ENCODE measurements around the gene ADORA2B.

DNA sequence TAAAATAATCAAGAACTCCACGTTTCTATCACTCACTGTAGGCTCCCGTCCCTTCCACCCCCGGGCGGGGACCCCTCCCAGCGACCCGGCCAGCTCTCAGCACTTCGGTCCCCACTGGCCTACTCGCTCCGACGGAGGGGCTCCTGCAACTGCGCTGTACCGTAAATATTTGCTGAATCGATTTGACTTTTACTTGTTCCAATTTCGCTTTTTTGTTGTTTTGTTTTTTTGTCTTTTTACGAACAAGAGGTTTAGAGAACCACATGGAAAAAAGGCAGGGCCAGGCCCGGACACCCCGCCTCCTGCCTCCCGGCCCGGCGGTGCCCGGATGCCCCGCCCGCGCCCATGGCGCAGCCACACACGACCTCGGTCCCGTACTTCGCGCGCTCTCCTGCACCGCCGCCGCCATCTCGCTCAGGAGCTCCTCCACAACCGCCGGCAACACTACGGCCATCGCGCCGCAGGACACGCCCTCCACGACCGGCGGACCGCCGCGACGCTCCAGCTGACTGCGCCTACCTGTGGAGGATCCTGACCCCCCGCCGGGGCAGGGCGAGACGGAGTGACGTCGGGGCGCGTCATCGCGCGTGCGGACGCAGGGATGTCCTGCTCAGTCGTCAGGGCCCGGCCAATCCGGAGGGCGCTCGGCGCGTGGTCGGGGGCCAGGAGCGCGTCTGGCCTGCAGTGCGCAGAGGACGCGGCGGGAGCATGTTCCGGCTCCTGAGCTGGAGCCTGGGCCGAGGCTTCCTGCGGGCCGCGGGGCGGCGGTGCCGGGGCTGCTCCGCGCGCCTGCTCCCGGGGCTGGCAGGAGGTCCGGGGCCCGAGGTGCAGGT is 54.4 kb downstream of the ADORA2B start, which contains the start of the genes TTC19 and ZSWIM7:
- TF ChIP-seq, protein P1, sequence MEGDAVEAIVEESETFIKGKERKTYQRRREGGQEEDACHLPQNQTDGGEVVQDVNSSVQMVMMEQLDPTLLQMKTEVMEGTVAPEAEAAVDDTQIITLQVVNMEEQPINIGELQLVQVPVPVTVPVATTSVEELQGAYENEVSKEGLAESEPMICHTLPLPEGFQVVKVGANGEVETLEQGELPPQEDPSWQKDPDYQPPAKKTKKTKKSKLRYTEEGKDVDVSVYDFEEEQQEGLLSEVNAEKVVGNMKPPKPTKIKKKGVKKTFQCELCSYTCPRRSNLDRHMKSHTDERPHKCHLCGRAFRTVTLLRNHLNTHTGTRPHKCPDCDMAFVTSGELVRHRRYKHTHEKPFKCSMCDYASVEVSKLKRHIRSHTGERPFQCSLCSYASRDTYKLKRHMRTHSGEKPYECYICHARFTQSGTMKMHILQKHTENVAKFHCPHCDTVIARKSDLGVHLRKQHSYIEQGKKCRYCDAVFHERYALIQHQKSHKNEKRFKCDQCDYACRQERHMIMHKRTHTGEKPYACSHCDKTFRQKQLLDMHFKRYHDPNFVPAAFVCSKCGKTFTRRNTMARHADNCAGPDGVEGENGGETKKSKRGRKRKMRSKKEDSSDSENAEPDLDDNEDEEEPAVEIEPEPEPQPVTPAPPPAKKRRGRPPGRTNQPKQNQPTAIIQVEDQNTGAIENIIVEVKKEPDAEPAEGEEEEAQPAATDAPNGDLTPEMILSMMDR (IDR thresholded peaks at IDR 0.05), result peak in 2 of 5 experiments; percentile 49 to 57
- TF ChIP-seq POLR2A (IDR thresholded peaks at IDR 0.05), result peak; percentile 74 to 98

Data from tibial nerve (tissue), 3 donors.